ENCODE measurements around the gene ITPR1. TPM values are rescaled to one million over a fixed set of nuclear protein-coding genes. Genes with fewer than 3 reads are reported as not detected.

ITPR1 gene
- total RNA-seq, 1 donor from 2014 or later, result 143 TPM

- peaks cover 94% of the 10 kb centered on the region for H3K36me3 Mint-ChIP-seq (ENCODE audit: low read depth)
- peak overlapping the region; percentile 4 for H3K27ac Mint-ChIP-seq
- no peak for ATAC-seq (ENCODE audit: low read depth)
- H3K9me3 Mint-ChIP-seq, result peaks cover 3% of the 10 kb centered on the region
- no peak overlapping the region for H3K4me3 Mint-ChIP-seq
- no peaks in the 10 kb centered on the region for H3K4me1 Mint-ChIP-seq
- no peak for TF ChIP-seq CTCF (IDR thresholded peaks at IDR 0.05)
- no peaks in the 10 kb centered on the region for H3K27me3 Mint-ChIP-seq
- ChIA-PET CTCF (interaction anchor here (1.0 kb wide), 1 partner anchor 28 kb away, joined by 3 read pairs; no protein-coding TSS in a partner anchor), POLR2A (no interaction called here)
- no peak for DNase-seq
- intact Hi-C loops (cut with micrococcal nuclease), result loop anchor here (2.0 kb wide), 1 partner anchor 14 kb away; no protein-coding TSS in a partner anchor
Measured at GRCh38 chr3:4765212-4765611, 272.1 kb downstream of the ITPR1 start.

- Mint-ChIP-seq H3K4me3 (no peak overlapping the region), H3K36me3 (ENCODE audit: low read depth) (peaks cover 95% of the 10 kb centered on the region), H3K27me3 (no peaks in the 10 kb centered on the region), H3K9me3 (peaks cover 3% of the 10 kb centered on the region), H3K4me1 (no peaks in the 10 kb centered on the region), H3K27ac (no peak overlapping the region)
- CTCF ChIA-PET, result no interaction called here
- DNase-seq, result no peak
- no peak for TF ChIP-seq CTCF (IDR thresholded peaks at IDR 0.05)
- ATAC-seq (ENCODE audit: low read depth), result no peak
- intact Hi-C loops (cut with micrococcal nuclease), result no loop called here
- POLR2A ChIA-PET, result no interaction called here
Measured at GRCh38 chr3:4766263-4766662, 273.1 kb downstream of the ITPR1 start.

- peaks cover 94% of the 10 kb centered on the region for H3K36me3 Mint-ChIP-seq (ENCODE audit: low read depth)
- ATAC-seq (ENCODE audit: low read depth) (no peak), DNase-seq (no peak)
- ChIA-PET CTCF (no interaction called here), POLR2A (no interaction called here)
- H3K4me3 Mint-ChIP-seq, result no peak overlapping the region
- peaks cover 3% of the 10 kb centered on the region for H3K9me3 Mint-ChIP-seq
- no peaks in the 10 kb centered on the region for H3K27me3 Mint-ChIP-seq
- no peaks in the 10 kb centered on the region for H3K4me1 Mint-ChIP-seq
- intact Hi-C loops (cut with micrococcal nuclease), result no loop called here
- H3K27ac Mint-ChIP-seq, result no peak overlapping the region
- no peak for TF ChIP-seq CTCF (IDR thresholded peaks at IDR 0.05)
Measured at GRCh38 chr3:4766716-4767499, 273.8 kb downstream of the ITPR1 start.

GRCh38 chr3:4768021-4768420 is 274.9 kb downstream of the ITPR1 start:
- H3K27me3 Mint-ChIP-seq, result no peaks in the 10 kb centered on the region
- ATAC-seq (ENCODE audit: low read depth), result no peak
- no peak for TF ChIP-seq CTCF (IDR thresholded peaks at IDR 0.05)
- H3K4me1 Mint-ChIP-seq, result no peaks in the 10 kb centered on the region
- ChIA-PET POLR2A (interaction anchor here (0.9 kb wide), 1 partner anchor 14 kb away, joined by 4 read pairs; no protein-coding TSS in a partner anchor), CTCF (no interaction called here)
- H3K36me3 Mint-ChIP-seq (ENCODE audit: low read depth), result peaks cover 94% of the 10 kb centered on the region
- DNase-seq, result no peak
- intact Hi-C loops (cut with micrococcal nuclease), result no loop called here
- H3K9me3 Mint-ChIP-seq, result no peaks in the 10 kb centered on the region
- H3K4me3 Mint-ChIP-seq, result no peak overlapping the region
- no peak overlapping the region for H3K27ac Mint-ChIP-seq

GRCh38 chr3:4768521-4768920 is 275.4 kb downstream of the ITPR1 start:
- H3K4me3 Mint-ChIP-seq, result no peak overlapping the region
- ATAC-seq (ENCODE audit: low read depth), result no peak
- peaks cover 94% of the 10 kb centered on the region for H3K36me3 Mint-ChIP-seq (ENCODE audit: low read depth)
- H3K9me3 Mint-ChIP-seq, result no peaks in the 10 kb centered on the region
- intact Hi-C loops (cut with micrococcal nuclease), result no loop called here
- TF ChIP-seq CTCF (IDR thresholded peaks at IDR 0.05), result no peak
- ChIA-PET CTCF (no interaction called here), POLR2A (interaction anchor here (0.9 kb wide), 1 partner anchor 14 kb away, joined by 4 read pairs; no protein-coding TSS in a partner anchor)
- no peak for DNase-seq
- no peaks in the 10 kb centered on the region for H3K27me3 Mint-ChIP-seq
- no peak overlapping the region for H3K27ac Mint-ChIP-seq
- no peaks in the 10 kb centered on the region for H3K4me1 Mint-ChIP-seq

Measured in activated B cell treated with CpG ODN at 0.5 μM for 24 hours (primary cell).